Mesothelial cell of epicardium (in vitro differentiated cells): ENCODE measurements around the gene CSK. TPM values are rescaled to one million over a fixed set of nuclear protein-coding genes. Genes with fewer than 3 reads are reported as not detected.
"Not testable (repeated sequence)": the region's sequence is repeated elsewhere in the genome, so short reads cannot be mapped to it uniquely, and the experiment has no call there.

ENCODE experiments used
- DNase-seq, 2 experiments: peaks; one replicate each; pipeline ENCODE4 v3.0.0; 2021; ENCODE audit warnings: low spot score in 2 of 2; ENCODE audit not compliant: unreplicated experiment in 2 of 2
- H3K27ac Mint-ChIP-seq: 2 replicates; pipeline ENCODE4 v1.8.0; 2021; ENCODE audit warnings: mixed read lengths
- H3K27me3 Mint-ChIP-seq: 2 replicates; pipeline ENCODE4 v1.8.0; 2021; ENCODE audit warnings: low read depth, mixed read lengths
- H3K36me3 Mint-ChIP-seq: 2 replicates; pipeline ENCODE4 v1.8.0; 2021; ENCODE audit warnings: mixed read lengths
- H3K4me1 Mint-ChIP-seq: 2 replicates; pipeline ENCODE4 v1.8.0; 2021; ENCODE audit warnings: mixed read lengths
- H3K4me3 Mint-ChIP-seq: 2 replicates; pipeline ENCODE4 v1.8.0; 2021; ENCODE audit warnings: mild to moderate bottlenecking, moderate library complexity, mixed read lengths
- H3K9me3 Mint-ChIP-seq: 2 replicates; pipeline ENCODE4 v1.8.0; 2021; ENCODE audit warnings: mixed read lengths
- total RNA-seq: library from RNA; stranded (reverse); gene quantifications from 3 replicates; pipeline ENCODE4 v1.2.1, GENCODE V29; 2021
- TF ChIP-seq, protein P1 (sequence below): fragments of 200-600 bp; sonication (generic); IDR thresholded peaks from one replicate; pipeline ENCODE4 v1.5.0; 2021; ENCODE audit warnings: antibody characterized with exemption; ENCODE audit not compliant: unreplicated experiment

Gene CSK
- total RNA-seq, 1 donor from 2014 or later, result 58.1 TPM

DNA sequence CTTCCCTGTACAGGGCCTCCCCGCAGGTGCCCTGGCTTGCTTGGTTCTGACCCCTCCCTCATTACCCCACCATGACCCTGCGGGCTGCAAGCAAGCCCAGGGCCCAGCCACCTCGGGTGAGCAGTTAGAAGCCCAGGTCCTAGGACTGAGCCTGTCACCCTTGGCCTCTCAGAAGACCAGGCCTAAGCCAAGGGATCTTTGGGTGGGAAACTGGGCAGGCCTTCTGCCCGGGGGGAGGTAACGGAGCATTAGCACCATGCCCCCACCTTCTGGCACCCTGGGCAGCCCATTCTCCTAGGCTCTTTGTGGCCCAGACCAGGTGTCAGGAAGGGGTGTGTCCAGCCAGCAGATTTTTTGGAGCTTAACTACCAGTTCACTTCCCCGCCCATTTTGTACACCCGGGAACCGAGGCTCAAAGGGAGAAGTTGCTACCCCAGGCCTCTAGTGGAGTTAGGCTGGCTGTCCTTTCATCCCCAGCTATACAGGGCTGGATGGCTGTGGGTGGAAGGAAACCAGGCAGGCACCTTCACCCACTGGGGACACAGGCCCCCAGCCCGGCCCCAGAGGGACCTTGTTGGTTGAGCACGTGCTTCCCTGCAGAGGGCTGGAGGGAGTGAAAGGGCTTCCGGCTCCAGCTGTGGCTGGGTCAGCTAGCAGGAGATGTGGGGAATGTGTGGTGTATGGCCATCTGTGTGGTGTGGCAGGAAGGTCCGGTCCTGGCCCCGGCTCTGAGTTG lies 1.4 kb downstream of the CSK start:
- Mint-ChIP-seq H3K4me3 (peak overlapping the region; percentile 85), H3K4me1 (peaks cover 42% of the 10 kb centered on the region), H3K36me3 (no peaks in the 10 kb centered on the region), H3K27ac (peak overlapping the region; percentile 50), H3K27me3 (peaks cover 2% of the 10 kb centered on the region), H3K9me3 (no peaks in the 10 kb centered on the region)
- DNase-seq, result no peak
- TF ChIP-seq, protein P1, sequence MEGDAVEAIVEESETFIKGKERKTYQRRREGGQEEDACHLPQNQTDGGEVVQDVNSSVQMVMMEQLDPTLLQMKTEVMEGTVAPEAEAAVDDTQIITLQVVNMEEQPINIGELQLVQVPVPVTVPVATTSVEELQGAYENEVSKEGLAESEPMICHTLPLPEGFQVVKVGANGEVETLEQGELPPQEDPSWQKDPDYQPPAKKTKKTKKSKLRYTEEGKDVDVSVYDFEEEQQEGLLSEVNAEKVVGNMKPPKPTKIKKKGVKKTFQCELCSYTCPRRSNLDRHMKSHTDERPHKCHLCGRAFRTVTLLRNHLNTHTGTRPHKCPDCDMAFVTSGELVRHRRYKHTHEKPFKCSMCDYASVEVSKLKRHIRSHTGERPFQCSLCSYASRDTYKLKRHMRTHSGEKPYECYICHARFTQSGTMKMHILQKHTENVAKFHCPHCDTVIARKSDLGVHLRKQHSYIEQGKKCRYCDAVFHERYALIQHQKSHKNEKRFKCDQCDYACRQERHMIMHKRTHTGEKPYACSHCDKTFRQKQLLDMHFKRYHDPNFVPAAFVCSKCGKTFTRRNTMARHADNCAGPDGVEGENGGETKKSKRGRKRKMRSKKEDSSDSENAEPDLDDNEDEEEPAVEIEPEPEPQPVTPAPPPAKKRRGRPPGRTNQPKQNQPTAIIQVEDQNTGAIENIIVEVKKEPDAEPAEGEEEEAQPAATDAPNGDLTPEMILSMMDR, result no peak

DNA sequence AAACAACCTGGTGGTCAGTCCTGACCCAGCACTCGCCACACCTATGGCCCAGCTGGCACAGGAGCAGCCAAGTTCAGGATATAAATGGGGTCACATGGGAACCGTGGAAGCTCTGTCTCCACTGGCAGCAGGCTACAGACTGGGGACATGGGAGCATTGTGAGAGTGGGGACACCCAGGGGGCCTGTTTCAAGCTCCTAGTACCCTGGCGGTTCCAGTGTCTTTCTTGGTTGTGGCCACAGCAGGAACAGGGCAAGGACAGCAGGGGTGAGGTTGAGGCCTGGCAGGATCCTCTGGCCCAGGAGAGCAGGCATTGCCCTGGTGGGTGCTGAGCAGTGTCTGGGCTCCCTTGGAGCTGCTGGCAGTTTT lies 1.9 kb downstream of the CSK start:
- H3K27me3 Mint-ChIP-seq, result peaks cover 2% of the 10 kb centered on the region
- no peaks in the 10 kb centered on the region for H3K36me3 Mint-ChIP-seq
- peak overlapping the region; percentile 85 for H3K4me3 Mint-ChIP-seq
- peaks cover 46% of the 10 kb centered on the region for H3K4me1 Mint-ChIP-seq
- peak overlapping the region; percentile 50 for H3K27ac Mint-ChIP-seq
- no peaks in the 10 kb centered on the region for H3K9me3 Mint-ChIP-seq
- no peak for DNase-seq
- TF ChIP-seq, protein P1, result no peak

DNA sequence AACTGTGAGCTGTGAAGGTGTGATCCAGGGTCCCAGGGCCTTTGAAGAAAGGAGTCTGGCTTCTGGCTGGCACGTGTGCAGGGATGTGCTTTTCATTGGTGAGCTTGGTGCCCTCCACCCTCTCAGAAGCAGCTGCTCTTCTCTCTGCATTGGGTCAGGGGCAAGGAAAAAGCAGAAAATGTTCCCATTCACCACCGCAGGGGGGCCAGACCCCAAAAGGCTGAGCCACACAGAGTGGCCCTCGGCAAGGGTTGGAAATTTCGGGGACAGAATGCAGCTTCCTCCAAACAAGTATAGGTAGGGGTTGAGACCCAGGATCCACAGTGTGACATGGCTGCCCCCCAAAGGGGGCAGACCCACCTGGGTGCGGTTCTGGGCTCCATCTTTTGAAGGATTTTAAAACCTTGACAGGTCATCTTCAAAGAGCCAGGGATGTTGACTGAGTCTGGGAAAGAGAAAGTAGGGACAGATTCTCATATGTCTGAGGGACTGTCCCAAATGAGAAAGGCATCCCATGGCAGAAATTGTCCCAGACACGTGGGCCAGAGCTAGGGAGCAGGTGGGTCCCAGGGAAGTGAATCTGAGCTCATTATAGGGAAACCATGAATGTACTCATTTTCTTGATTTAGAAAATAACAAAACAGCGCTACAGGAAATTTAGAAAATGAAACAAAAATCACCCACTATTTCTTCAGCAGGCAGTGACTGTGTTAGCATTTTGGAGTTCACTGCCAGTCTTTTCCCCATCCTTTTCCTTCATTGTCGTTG lies 2.7 kb downstream of the CSK start:
- TF ChIP-seq, protein P1, result no peak
- Mint-ChIP-seq H3K27ac (peak overlapping the region; percentile 16), H3K4me3 (no peak overlapping the region), H3K9me3 (no peaks in the 10 kb centered on the region), H3K4me1 (peaks cover 53% of the 10 kb centered on the region), H3K27me3 (peaks cover 2% of the 10 kb centered on the region), H3K36me3 (no peaks in the 10 kb centered on the region)
- no peak for DNase-seq

DNA sequence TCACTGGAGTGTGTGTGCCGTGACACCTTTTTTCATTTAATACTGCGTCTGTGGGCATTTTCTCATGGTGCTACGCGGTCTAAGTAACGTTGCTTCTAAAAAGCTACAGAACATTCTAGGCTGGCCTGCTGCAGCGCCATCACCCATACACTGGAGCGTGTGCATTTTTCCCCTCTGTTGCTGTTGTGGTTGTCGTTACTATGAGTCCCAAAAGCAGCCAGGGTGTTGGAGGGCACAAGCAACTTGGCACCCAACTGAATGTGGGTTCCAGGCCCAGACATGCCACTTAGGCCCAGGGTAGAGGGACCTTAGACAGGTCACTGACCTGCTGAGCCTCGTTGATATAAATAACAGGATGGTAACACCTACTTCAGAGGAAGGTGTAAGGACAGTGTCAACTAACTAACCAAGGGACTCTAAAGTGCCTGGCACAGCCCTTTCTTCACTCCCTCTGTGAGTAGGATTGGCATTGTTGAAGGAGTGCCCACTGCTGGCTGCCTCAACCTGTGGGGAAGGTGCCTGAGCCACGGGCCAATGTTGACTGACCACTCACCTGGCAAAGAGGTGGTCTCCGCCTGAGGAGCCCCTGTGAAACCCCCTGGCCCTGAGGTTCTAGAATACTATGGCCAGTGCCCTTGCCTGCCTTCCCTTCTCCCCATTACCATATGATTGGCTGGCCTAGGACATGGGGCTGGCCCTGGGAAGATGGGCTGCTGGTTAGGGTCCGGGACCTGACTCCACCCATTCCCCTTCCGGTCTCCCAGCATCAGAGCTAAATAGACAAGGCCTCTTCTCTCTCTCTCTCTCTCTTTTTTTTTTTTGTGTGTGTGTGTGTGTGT lies 3.5 kb downstream of the CSK start:
- H3K27ac Mint-ChIP-seq, result peak overlapping the region; percentile 16
- TF ChIP-seq, protein P1, result no peak
- H3K36me3 Mint-ChIP-seq, result no peaks in the 10 kb centered on the region
- H3K9me3 Mint-ChIP-seq, result no peaks in the 10 kb centered on the region
- H3K4me3 Mint-ChIP-seq, result no peak overlapping the region
- H3K27me3 Mint-ChIP-seq, result peaks cover 2% of the 10 kb centered on the region
- H3K4me1 Mint-ChIP-seq, result peaks cover 48% of the 10 kb centered on the region
- no peak for DNase-seq

DNA sequence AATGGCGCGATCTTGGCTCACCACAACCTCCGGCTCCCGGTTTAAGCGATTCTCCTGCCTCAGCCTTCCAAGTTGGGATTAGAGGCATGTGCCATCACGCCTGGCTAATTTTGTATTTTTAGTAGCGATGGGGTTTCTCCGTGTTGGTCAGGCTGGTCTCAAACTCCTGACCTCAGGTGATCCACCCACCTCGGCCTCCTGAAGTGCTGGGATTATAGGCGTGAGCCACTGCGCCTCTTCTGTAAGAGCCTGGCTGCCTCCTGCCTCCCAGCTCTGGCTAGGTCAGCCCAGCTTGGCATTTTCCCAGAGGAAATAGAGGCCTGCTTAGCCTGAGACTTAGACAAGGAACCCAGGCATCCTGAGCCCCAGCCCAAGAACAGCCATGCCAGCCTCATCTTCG lies 4.2 kb downstream of the CSK start:
- H3K4me3 Mint-ChIP-seq, H3K36me3 Mint-ChIP-seq, H3K27me3 Mint-ChIP-seq, DNase-seq, H3K27ac Mint-ChIP-seq, H3K9me3 Mint-ChIP-seq: not testable (repeated sequence)
- peaks cover 44% of the 10 kb centered on the region for H3K4me1 Mint-ChIP-seq
